Measurements from ENCODE around the gene TRIO. TPM values are rescaled to one million over a fixed set of nuclear protein-coding genes. Genes with fewer than 3 reads are reported as not detected.

TRIO gene
- total RNA-seq, 1 donor from 2014 or later = 57.0 TPM

- DNase-seq (no peak), ATAC-seq (peak; percentile 69)
- intact Hi-C loops (cut with micrococcal nuclease) = no loop called here
These were observed 143.7 kb downstream of the TRIO start for GRCh38 chr5:14286574-14287421.

GRCh38 chr5:14292766-14293658 lies 149.9 kb downstream of the TRIO start:
- intact Hi-C loops (cut with micrococcal nuclease) = no loop called here
- DNase-seq (peak; percentile 36), ATAC-seq (peak; percentile 36)

- ATAC-seq (peak; percentile 67), DNase-seq (no peak)
- intact Hi-C loops (cut with micrococcal nuclease) = no loop called here
These were observed 152.5 kb downstream of the TRIO start for GRCh38 chr5:14295610-14296009.

- intact Hi-C loops (cut with micrococcal nuclease) = no loop called here
- ATAC-seq = peak; percentile 84
- no peak for DNase-seq
These were observed 153.6 kb downstream of the TRIO start for GRCh38 chr5:14296533-14297331.

GRCh38 chr5:14297697-14298096 lies 154.6 kb downstream of the TRIO start:
- peak; percentile 14 for ATAC-seq
- intact Hi-C loops (cut with micrococcal nuclease) = no loop called here

GRCh38 chr5:14298126-14298847 lies 155.1 kb downstream of the TRIO start:
- intact Hi-C loops (cut with micrococcal nuclease) = no loop called here
- DNase-seq (no peak), ATAC-seq (peak; percentile 52)

More at GRCh38 chr5:14297697-14298096, 154.6 kb downstream of the TRIO start:
- DNase-seq = no peak

- intact Hi-C loops (cut with micrococcal nuclease) = no loop called here
- no peak for DNase-seq
- ATAC-seq = no peak
These were observed 156.5 kb downstream of the TRIO start for GRCh38 chr5:14299666-14300065.

- DNase-seq = no peak
- intact Hi-C loops (cut with micrococcal nuclease) = no loop called here
These were observed 158.0 kb downstream of the TRIO start for GRCh38 chr5:14301186-14301585.

GRCh38 chr5:14302330-14302729 lies 159.2 kb downstream of the TRIO start:
- ATAC-seq = no peak
- DNase-seq = no peak
- intact Hi-C loops (cut with micrococcal nuclease) = no loop called here

More at GRCh38 chr5:14301186-14301585, 158.0 kb downstream of the TRIO start:
- ATAC-seq = no peak

GRCh38 chr5:14305045-14305444 lies 161.9 kb downstream of the TRIO start:
- DNase-seq = peak; percentile 59
- peak; percentile 94 for ATAC-seq

GRCh38 chr5:14306329-14306815 lies 163.2 kb downstream of the TRIO start:
- intact Hi-C loops (cut with micrococcal nuclease) = no loop called here
- DNase-seq = peak; percentile 36
- peak; percentile 24 for ATAC-seq

More at GRCh38 chr5:14305045-14305444, 161.9 kb downstream of the TRIO start:
- intact Hi-C loops (cut with micrococcal nuclease) = no loop called here

GRCh38 chr5:14308384-14309154 lies 165.4 kb downstream of the TRIO start:
- DNase-seq (no peak), ATAC-seq (no peak)
- intact Hi-C loops (cut with micrococcal nuclease) = no loop called here

- no peak for DNase-seq
- ATAC-seq = no peak
- intact Hi-C loops (cut with micrococcal nuclease) = no loop called here
These were observed 166.1 kb downstream of the TRIO start for GRCh38 chr5:14309199-14309598.

GRCh38 chr5:14309878-14310531 lies 166.9 kb downstream of the TRIO start:
- intact Hi-C loops (cut with micrococcal nuclease) = no loop called here
- peak; percentile 40 for ATAC-seq

GRCh38 chr5:14310901-14311300 lies 167.8 kb downstream of the TRIO start:
- ATAC-seq = no peak
- DNase-seq = no peak
- intact Hi-C loops (cut with micrococcal nuclease) = no loop called here

More at GRCh38 chr5:14309878-14310531, 166.9 kb downstream of the TRIO start:
- no peak for DNase-seq

- intact Hi-C loops (cut with micrococcal nuclease) = no loop called here
- DNase-seq (no peak), ATAC-seq (no peak)
These were observed 171.0 kb downstream of the TRIO start for GRCh38 chr5:14313986-14314690.

Data from left ventricle myocardium superior (tissue), 1 donor.